Peyer's patch (tissue), 4 donors: ENCODE measurements around the gene DDC. TPM values are rescaled to one million over a fixed set of nuclear protein-coding genes. Genes with fewer than 3 reads are reported as not detected.

Experiments used
- DNase-seq, 3 donors: peaks; one replicate each; pipeline ENCODE4 v3.0.0-alpha.2; 2017 to 2019
- H3K27ac ChIP-seq, 4 donors: fragments of 200-600 bp; sonication (generic); one replicate each; pipeline ENCODE4 v1.5.1; 2016 to 2019
- H3K27me3 ChIP-seq, 2 donors: fragments of 200-600 bp; sonication (generic); one replicate each; pipeline ENCODE4 v1.5.1; 2019
- H3K36me3 ChIP-seq, 3 donors: fragments of 200-600 bp; sonication (generic); one replicate each; pipeline ENCODE4 v1.5.1; 2016 to 2019
- H3K4me1 ChIP-seq, 4 donors: fragments of 200-600 bp; sonication (generic); one replicate each; pipeline ENCODE4 v1.5.1; 2016 to 2019
- H3K4me3 ChIP-seq, 4 donors: fragments of 200-600 bp; sonication (generic); 1 replicate in 3 of 4; 2 replicates in 1 of 4; pipeline ENCODE4 v1.5.1; 2016 to 2019; ENCODE audit warnings: mild to moderate bottlenecking in 1 of 4
- H3K9me3 ChIP-seq, 4 donors: fragments of 200-600 bp; sonication (generic); one replicate each; pipeline ENCODE4 v1.5.1; 2016 to 2019; ENCODE audit warnings: mild to moderate bottlenecking in 1 of 4
- CTCF ChIP-seq, 6 experiments: fragments of 450-650 bp in 4 of 6; fragments of 200-600 bp in 2 of 6; sonication (generic) in 1 of 6; IDR thresholded peaks; one replicate each; pipeline ENCODE4 v1.5.1; 2017 to 2019; ENCODE audit warnings: antibody characterized with exemption in 6 of 6, mild to moderate bottlenecking in 3 of 6, moderate library complexity in 1 of 6
- POLR2A ChIP-seq, 2 donors: fragments of 450-650 bp; IDR thresholded peaks; one replicate each; pipeline ENCODE4 v1.5.1; 2017; ENCODE audit warnings: antibody characterized with exemption in 2 of 2, mild to moderate bottlenecking in 2 of 2, moderate library complexity in 2 of 2
- total RNA-seq, 4 donors: library from RNA; depleted of rRNA; stranded (reverse); fragments of >200 nt; gene quantifications; one replicate each; pipeline ENCODE4 v1.1.0, GENCODE V29; 2016

The DDC gene
- total RNA-seq, 4 donors from 2014 or later, result 56.9 to 314 (median 200) TPM

- Histone ChIP-seq H3K36me3 (no peaks in the 10 kb centered on the region), H3K9me3 (no peaks in the 10 kb centered on the region), H3K27me3 (no peaks in the 10 kb centered on the region), H3K4me3 (no peak overlapping the region), H3K4me1 (no peaks in the 10 kb centered on the region), H3K27ac (no peak overlapping the region)
- TF ChIP-seq CTCF (IDR thresholded peaks at IDR 0.05) (no peak), POLR2A (IDR thresholded peaks at IDR 0.05) (no peak)
- no peak for DNase-seq
Measured at GRCh38 chr7:50481867-50482266, 83.3 kb downstream of the DDC start.

- no peaks in the 10 kb centered on the region for H3K36me3 ChIP-seq
- no peak for DNase-seq
- no peaks in the 10 kb centered on the region for H3K9me3 ChIP-seq
- no peak for TF ChIP-seq POLR2A (IDR thresholded peaks at IDR 0.05)
- TF ChIP-seq CTCF (IDR thresholded peaks at IDR 0.05), result no peak
- no peaks in the 10 kb centered on the region for H3K27me3 ChIP-seq
- no peak overlapping the region for H3K4me3 ChIP-seq
- no peak overlapping the region for H3K27ac ChIP-seq
- H3K4me1 ChIP-seq, result no peaks in the 10 kb centered on the region
Measured at GRCh38 chr7:50480797-50481196, 84.4 kb downstream of the DDC start.

- H3K9me3 ChIP-seq, result no peaks in the 10 kb centered on the region
- H3K4me1 ChIP-seq, result no peaks in the 10 kb centered on the region
- H3K36me3 ChIP-seq, result no peaks in the 10 kb centered on the region
- DNase-seq, result no peak
- H3K27me3 ChIP-seq, result no peaks in the 10 kb centered on the region
- H3K27ac ChIP-seq, result no peak overlapping the region
- H3K4me3 ChIP-seq, result no peak overlapping the region
- no peak for TF ChIP-seq POLR2A (IDR thresholded peaks at IDR 0.05)
- no peak for TF ChIP-seq CTCF (IDR thresholded peaks at IDR 0.05)
Measured at GRCh38 chr7:50479743-50480517, 85.3 kb downstream of the DDC start.

GRCh38 chr7:50477640-50478039 lies 87.6 kb downstream of the DDC start:
- no peaks in the 10 kb centered on the region for H3K27me3 ChIP-seq
- TF ChIP-seq CTCF (IDR thresholded peaks at IDR 0.05), result no peak
- no peak for TF ChIP-seq POLR2A (IDR thresholded peaks at IDR 0.05)
- no peaks in the 10 kb centered on the region for H3K4me1 ChIP-seq
- no peaks in the 10 kb centered on the region for H3K9me3 ChIP-seq
- H3K4me3 ChIP-seq, result no peak overlapping the region
- H3K36me3 ChIP-seq, result no peaks in the 10 kb centered on the region
- no peak for DNase-seq
- no peak overlapping the region for H3K27ac ChIP-seq

- no peak for TF ChIP-seq CTCF (IDR thresholded peaks at IDR 0.05)
- H3K36me3 ChIP-seq, result no peaks in the 10 kb centered on the region
- no peaks in the 10 kb centered on the region for H3K4me1 ChIP-seq
- no peak for DNase-seq
- H3K9me3 ChIP-seq, result no peaks in the 10 kb centered on the region
- H3K27me3 ChIP-seq, result no peaks in the 10 kb centered on the region
- H3K27ac ChIP-seq, result no peak overlapping the region
- H3K4me3 ChIP-seq, result no peak overlapping the region
Measured at GRCh38 chr7:50476953-50477625, 88.1 kb downstream of the DDC start.
